Measurements from ENCODE around the gene ARHGAP40.
A peak's percentile ranks its signal among the peaks of the same experiment; 100 is the strongest.

The ARHGAP40 gene

DNA sequence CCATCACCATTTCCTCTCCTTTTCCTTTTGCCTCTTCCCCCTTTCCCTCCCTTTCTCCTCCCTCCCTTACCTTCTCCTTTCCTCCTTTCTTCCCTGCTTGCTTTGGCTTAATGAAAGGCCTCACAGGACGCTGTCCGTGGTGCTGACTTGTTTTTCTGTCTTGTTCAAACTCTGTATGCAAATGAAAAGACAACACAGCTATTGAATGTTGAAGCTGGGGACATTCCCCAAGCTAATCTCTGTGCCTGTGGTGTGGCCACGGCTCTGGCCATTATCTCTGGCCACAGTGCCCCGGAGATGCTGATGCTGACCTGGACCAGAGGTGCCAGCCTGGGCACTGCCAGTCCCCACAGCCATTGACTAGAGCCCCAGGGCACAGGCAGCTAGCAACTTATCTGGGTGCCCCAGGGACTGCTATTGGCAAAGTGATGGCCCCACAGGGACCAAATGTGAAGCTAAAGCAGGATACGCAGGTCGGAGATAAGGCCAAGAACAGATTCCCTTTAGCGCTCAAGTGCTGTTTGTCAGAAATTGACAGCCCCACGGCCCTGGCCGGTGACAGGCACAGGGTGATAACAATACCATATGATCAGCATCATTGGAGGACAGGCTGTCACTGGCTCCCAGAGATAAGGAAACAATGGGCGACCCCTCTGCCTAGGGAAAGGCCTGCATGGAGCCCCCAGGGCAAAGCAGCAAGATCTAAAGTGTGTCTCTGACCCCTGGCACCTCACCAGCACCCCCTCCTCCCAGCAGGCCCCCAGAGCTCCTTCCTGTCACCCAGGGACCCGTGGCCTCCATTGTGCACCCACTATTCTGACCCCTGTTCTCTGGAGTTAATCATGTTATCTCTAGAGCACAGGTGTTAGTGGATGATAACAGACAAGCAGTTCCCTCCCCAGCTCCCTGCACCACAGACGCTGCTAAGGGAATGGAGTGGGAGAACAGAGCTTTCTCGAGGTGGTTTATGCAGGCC is 91.1 kb downstream of the ARHGAP40 start:
- peak; percentile 32 for DNase-seq

DNA sequence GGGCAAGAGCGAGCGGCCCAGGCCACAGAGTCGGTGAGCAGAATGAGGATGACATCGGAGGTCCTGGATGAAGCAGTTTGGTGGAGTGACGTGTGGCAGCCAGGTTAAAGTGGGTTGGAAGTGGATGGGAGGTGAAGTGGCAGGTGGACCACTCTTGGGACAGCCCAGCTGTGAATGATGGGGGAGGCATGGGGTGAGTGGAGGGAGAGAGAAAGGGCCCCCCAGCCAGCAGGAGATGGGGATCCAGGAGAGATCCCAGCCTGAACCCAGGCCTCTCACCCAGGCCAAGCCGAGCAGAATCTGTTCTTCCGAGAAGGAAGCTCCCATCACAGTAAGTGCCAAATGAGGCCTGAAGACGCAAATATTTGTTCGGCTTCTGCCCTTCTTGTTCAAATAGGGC is 95.7 kb downstream of the ARHGAP40 start:
- DNase-seq, result no peak

DNA sequence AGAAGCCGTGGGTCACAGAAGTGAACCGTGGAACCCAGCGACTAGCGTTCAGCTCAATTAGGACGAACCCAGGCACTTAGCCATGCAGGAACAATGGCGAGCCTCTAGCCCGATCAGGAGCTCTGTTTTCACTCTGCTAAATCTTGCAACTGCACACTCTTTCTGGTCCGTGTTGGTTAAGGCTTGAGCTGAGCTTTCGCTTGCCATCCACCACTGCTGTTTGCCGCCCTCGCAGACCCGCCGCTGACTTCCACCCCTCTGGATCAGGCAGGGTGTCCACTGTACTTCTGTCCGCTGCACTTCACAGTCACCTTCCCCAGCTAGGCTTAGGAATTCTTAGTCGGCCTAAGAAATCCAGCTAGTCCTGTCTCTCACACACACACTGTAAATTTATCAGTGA is 96.9 kb downstream of the ARHGAP40 start:
- no peak for DNase-seq

GRCh38 chr20:38700141-38700540 is 98.5 kb downstream of the ARHGAP40 start:
- DNase-seq, result no peak
